ENCODE data around the gene LZTS2.

- TF ChIP-seq EZH2 (IDR thresholded peaks at IDR 0.05) (no peak), POLR2AphosphoS5 (IDR thresholded peaks at IDR 0.05; ENCODE audit: borderline replicate concordance, low read depth, low read length) (no peak)
Observed at GRCh38 chr10:100988166-100988565, 11.4 kb upstream of the LZTS2 start.
